GM12892 (cell line): ENCODE data around the gene TEP1.

Experiments used
- DNase-seq: peaks from one replicate; pipeline ENCODE4 v3.0.0; 2011; ENCODE audit not compliant: insufficient read length
- FAIRE-seq: peaks from 2 replicates; lab custom pipeline; 2011; peaks lifted over from hg19 to GRCh38; lab: Jason Lieb, UNC
- POLR2A ChIP-seq: IDR thresholded peaks from 2 replicates; pipeline ENCODE4 v1.6.1; 2011; ENCODE audit warnings: low read depth, low read length, control low read depth
- POLR2AphosphoS5 ChIP-seq: IDR thresholded peaks from 2 replicates; pipeline ENCODE4 v1.6.1; 2011; ENCODE audit warnings: low read depth, low read length, control low read depth
- TAF1 ChIP-seq: IDR thresholded peaks from 2 replicates; pipeline ENCODE4 v1.6.1; 2011; ENCODE audit warnings: low read depth, mild to moderate bottlenecking, control low read depth, low read length, borderline replicate concordance

TEP1 gene

GRCh38 chr14:20441461-20441860, 28.2 kb upstream of the TEP1 start:
- DNase-seq (no peak), FAIRE-seq (no peak)
- TF ChIP-seq POLR2AphosphoS5: no peak
- TF ChIP-seq POLR2A: no peak
- no peak for TF ChIP-seq TAF1

- DNase-seq: no peak
- FAIRE-seq: peak; percentile 44
- TF ChIP-seq POLR2A (no peak), POLR2AphosphoS5 (no peak), TAF1 (no peak)
These were observed 27.6 kb upstream of the TEP1 start for GRCh38 chr14:20440882-20441281.

- no peak for DNase-seq
- no peak for FAIRE-seq
- TF ChIP-seq POLR2A: no peak
- TF ChIP-seq TAF1: no peak
- TF ChIP-seq POLR2AphosphoS5: no peak
These were observed 27.2 kb upstream of the TEP1 start for GRCh38 chr14:20440465-20440864.

DNA sequence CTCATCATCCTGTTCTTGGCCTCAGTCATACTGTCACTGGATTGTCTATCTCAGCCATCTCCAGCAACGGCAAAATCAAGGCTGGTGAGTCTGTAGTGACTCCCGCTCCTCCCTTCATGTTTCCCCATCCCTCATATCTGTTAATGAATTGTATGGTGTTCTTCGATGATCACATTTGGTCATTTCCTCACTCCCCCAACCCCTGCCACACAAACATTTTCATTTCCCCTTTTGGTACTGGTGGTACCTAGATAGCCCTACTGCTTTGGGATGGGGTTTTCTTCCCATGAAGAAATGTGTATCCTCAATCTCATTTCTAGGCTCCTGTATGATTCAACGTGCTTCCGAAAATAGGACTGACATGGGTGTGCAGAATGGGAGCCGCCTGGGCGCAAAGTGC, 25.4 kb upstream of the TEP1 start:
- FAIRE-seq: no peak
- TF ChIP-seq POLR2A (no peak), POLR2AphosphoS5 (no peak), TAF1 (no peak)
- DNase-seq: no peak

GRCh38 chr14:20436363-20436755, 23.1 kb upstream of the TEP1 start:
- DNase-seq: no peak
- no peak for TF ChIP-seq TAF1
- no peak for TF ChIP-seq POLR2AphosphoS5
- TF ChIP-seq POLR2A: no peak
- no peak for FAIRE-seq

- TF ChIP-seq POLR2A (no peak), TAF1 (no peak), POLR2AphosphoS5 (no peak)
- DNase-seq: no peak
- FAIRE-seq: no peak
These were observed 22.5 kb upstream of the TEP1 start, which contains the start of gene KLHL33 for GRCh38 chr14:20435582-20436362. TSS of gene KLHL33 (minus strand) at chr14:20436166. CDS start at chr14:20435811, 355 bp downstream.

GRCh38 chr14:20434701-20435581, 21.6 kb upstream of the TEP1 start:
- FAIRE-seq (no peak), DNase-seq (no peak)
- TF ChIP-seq TAF1: no peak
- TF ChIP-seq POLR2AphosphoS5: no peak
- no peak for TF ChIP-seq POLR2A

DNA sequence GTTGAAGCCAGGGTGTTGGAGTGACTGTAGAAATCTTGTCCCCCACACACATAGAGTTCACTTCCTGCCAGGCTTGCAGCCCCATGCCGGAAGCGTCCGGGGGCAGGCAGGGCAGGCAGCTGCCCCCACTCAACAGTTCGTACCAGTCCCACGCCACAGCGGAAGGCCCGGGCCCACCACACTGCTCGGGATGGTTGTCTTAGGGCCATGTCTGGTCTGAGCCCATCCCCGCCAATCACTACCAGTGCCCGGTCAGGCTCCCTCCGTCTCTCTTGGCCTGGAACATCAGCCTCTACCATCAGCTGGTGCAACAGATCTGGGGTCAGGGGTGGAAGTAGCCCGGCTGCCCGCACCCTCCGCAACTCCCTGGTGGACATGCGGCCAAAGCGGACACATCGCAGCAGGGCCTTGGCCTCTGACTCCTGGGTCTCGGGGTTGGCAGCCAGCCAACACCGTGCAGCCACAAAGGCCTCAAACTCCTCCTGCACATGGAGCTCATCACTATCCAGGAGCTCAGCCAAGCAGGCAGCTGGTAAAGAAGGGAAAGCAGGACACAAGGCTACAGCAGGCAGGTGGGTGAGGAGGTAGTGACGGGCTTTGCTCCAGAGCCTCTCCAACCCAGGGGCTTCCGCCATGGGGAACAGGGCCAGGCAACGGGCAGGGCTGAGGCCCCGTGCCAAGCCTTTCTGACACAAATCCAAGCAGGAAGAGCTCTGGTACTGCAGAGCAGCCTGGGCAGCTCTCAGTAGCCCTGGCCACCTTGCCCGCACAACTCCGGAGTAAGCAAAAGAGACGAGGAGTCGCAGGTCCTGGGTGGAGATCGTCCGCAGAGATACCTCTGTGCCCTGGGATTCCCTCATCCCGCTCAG, 16.7 kb upstream of the TEP1 start:
- DNase-seq (no peak), FAIRE-seq (no peak)
- TF ChIP-seq POLR2AphosphoS5 (no peak), POLR2A (no peak), TAF1 (no peak)

- no peak for FAIRE-seq
These were observed 15.5 kb upstream of the TEP1 start for GRCh38 chr14:20428802-20429201.

DNA sequence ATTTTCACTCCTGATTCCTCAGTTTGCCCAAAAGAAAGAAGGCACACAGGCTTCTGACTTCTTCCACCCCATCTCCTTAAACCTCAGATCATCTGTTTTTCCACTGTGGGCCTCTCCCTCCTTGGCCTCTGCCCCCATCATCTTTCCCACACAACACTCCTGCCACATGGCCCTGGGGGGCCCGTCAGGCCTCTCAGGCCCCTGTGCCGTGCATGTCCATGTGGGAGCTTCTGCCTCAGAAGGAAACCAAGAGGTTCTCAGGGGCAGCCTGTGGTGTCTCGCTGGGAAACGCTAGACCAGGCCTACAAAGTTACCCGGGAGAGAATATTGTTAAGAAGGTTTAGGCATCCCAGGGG, 14.7 kb upstream of the TEP1 start:
- FAIRE-seq: no peak
- TF ChIP-seq TAF1 (no peak), POLR2AphosphoS5 (0 out of 2 replicates have a peak, but pooled peaks have one; percentile 38)
- DNase-seq: no peak

More at GRCh38 chr14:20428802-20429201, 15.5 kb upstream of the TEP1 start:
- TF ChIP-seq POLR2A (no peak), TAF1 (no peak)
- no peak for DNase-seq

GRCh38 chr14:20427231-20428009, 14.1 kb upstream of the TEP1 start:
- TF ChIP-seq TAF1: no peak
- no peak for TF ChIP-seq POLR2A
- no peak for TF ChIP-seq POLR2AphosphoS5
- DNase-seq (peak; percentile 52), FAIRE-seq (peak; percentile 94)
